HUES48 (cell line): ENCODE measurements around the gene SUSD1.

Source experiments
- H3K27ac ChIP-seq: one replicate; pipeline ENCODE4 v1.7.0; 2013; ENCODE audit warnings: low read depth, low read length, inconsistent platforms
- H3K27me3 ChIP-seq: 2 replicates; pipeline ENCODE4 v1.6.1; 2013; ENCODE audit warnings: mild to moderate bottlenecking, low read length; ENCODE audit not compliant: control insufficient read depth, insufficient read depth
- H3K36me3 ChIP-seq: 2 replicates; pipeline ENCODE4 v1.6.1; 2013; ENCODE audit warnings: low read length; ENCODE audit not compliant: control insufficient read depth, insufficient read depth
- H3K4me1 ChIP-seq: 2 replicates; pipeline ENCODE4 v1.6.1; 2013; ENCODE audit warnings: mild to moderate bottlenecking, low read length; ENCODE audit not compliant: control insufficient read depth, insufficient read depth
- H3K4me3 ChIP-seq: 2 replicates; pipeline ENCODE4 v1.5.1; 2013; ENCODE audit warnings: mild to moderate bottlenecking, low read depth, low read length
- H3K9ac ChIP-seq: 2 replicates; pipeline ENCODE4 v1.6.1; 2013; ENCODE audit warnings: mild to moderate bottlenecking, low read depth, low read length, moderate library complexity
- H3K9me3 ChIP-seq: 2 replicates; pipeline ENCODE4 v1.6.1; 2013; ENCODE audit warnings: low read length; ENCODE audit not compliant: control insufficient read depth, insufficient read depth

SUSD1 gene

GRCh38 chr9:112009656-112010055, 165.4 kb downstream of the SUSD1 start:
- Histone ChIP-seq H3K27me3 (no peaks in the 10 kb centered on the region), H3K4me1 (no peaks in the 10 kb centered on the region), H3K27ac (no peak overlapping the region), H3K36me3 (no peaks in the 10 kb centered on the region), H3K9me3 (no peaks in the 10 kb centered on the region), H3K9ac (no peak overlapping the region), H3K4me3 (no peak overlapping the region)

DNA sequence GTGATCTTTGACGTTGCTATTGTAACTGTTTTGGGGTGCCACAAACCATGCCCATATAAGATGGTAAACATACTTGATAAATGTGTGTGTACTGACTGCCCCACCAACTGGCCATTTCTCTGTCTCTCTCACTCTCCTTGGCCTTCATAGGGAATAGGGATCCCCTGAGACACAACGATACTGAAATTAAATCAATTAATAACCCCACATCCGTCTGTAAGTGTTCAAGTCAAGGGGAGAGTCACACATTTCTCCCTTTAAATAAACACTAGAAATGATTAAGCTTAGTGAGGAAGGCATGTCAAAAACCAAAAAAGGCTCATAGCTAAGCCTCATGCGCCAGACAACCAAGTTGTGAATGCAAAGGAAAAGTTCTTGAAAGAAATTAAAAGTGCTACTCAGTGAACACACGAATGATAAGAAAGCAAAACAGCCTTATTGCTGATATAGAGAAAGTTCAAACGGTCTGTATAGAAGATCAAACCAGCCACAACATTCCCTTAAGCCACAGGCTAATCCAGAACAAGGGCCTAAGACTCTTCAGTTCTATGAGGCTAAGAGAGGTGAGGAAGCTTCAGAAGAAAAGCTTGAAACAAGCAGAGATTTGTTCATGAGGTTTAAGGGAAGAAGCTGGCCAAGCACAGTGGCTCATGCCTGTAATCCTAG, 167.4 kb downstream of the SUSD1 start:
- H3K9ac ChIP-seq = no peak overlapping the region
- no peak overlapping the region for H3K4me3 ChIP-seq
- no peaks in the 10 kb centered on the region for H3K36me3 ChIP-seq
- H3K27me3 ChIP-seq = no peaks in the 10 kb centered on the region
- H3K27ac ChIP-seq = no peak overlapping the region
- no peaks in the 10 kb centered on the region for H3K4me1 ChIP-seq
- no peaks in the 10 kb centered on the region for H3K9me3 ChIP-seq

- no peaks in the 10 kb centered on the region for H3K4me1 ChIP-seq
- H3K27ac ChIP-seq = no peak overlapping the region
- no peaks in the 10 kb centered on the region for H3K9me3 ChIP-seq
- H3K27me3 ChIP-seq = no peaks in the 10 kb centered on the region
- no peak overlapping the region for H3K4me3 ChIP-seq
- H3K36me3 ChIP-seq = no peaks in the 10 kb centered on the region
- no peak overlapping the region for H3K9ac ChIP-seq
Observed at GRCh38 chr9:112006361-112007020, 168.6 kb downstream of the SUSD1 start.

DNA sequence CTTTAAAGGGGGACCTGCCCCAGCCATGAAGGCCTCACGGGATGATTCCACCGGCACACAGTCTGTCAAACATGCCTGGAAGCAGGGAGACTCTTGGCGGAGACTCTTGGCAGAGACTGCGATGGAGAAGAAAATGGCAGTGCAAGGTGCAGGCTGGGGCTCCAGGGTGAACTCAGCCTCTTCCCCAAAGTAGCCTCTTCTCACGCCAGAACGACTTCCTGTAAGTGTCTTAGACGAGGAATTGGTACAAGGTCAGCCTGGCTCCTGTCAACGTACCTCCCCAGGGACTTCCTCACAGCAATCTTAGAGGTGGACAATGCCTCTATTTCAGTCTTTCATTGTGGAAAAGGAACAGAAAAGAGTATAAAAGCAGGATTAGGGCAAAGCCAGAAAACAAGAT, 169.2 kb downstream of the SUSD1 start:
- H3K4me1 ChIP-seq = no peaks in the 10 kb centered on the region
- no peaks in the 10 kb centered on the region for H3K27me3 ChIP-seq
- H3K9ac ChIP-seq = no peak overlapping the region
- no peaks in the 10 kb centered on the region for H3K9me3 ChIP-seq
- no peaks in the 10 kb centered on the region for H3K36me3 ChIP-seq
- H3K27ac ChIP-seq = no peak overlapping the region
- H3K4me3 ChIP-seq = no peak overlapping the region

DNA sequence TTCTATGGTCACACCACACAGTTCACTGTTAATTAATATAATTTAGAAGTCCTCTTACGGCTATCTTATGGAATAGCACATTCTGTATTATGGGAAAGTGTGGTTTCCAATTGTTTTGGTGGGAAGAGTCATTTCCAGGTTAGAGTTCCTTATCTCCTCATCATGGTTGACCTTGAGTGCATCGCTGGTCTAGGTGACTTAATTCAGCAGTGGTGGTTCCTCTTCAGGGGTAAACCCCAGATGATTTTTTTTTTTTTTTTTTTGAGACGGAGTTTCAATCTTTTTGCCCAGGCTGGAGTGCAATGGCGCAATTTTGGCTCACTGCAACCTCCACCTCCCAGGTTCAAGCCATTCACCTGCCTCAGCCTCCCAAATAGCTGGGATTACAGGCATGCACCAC, 171.6 kb downstream of the SUSD1 start:
- Histone ChIP-seq H3K4me1 (no peaks in the 10 kb centered on the region), H3K27me3 (no peaks in the 10 kb centered on the region), H3K4me3 (no peak overlapping the region), H3K9ac (no peak overlapping the region), H3K27ac (no peak overlapping the region), H3K9me3 (no peaks in the 10 kb centered on the region), H3K36me3 (no peaks in the 10 kb centered on the region)

GRCh38 chr9:112002847-112003457, 172.1 kb downstream of the SUSD1 start:
- Histone ChIP-seq H3K27me3 (no peaks in the 10 kb centered on the region), H3K36me3 (no peaks in the 10 kb centered on the region), H3K9me3 (no peaks in the 10 kb centered on the region), H3K27ac (no peak overlapping the region), H3K4me3 (no peak overlapping the region), H3K9ac (no peak overlapping the region), H3K4me1 (no peaks in the 10 kb centered on the region)

- no peaks in the 10 kb centered on the region for H3K9me3 ChIP-seq
- no peaks in the 10 kb centered on the region for H3K4me1 ChIP-seq
- H3K4me3 ChIP-seq = no peak overlapping the region
- no peaks in the 10 kb centered on the region for H3K36me3 ChIP-seq
- no peaks in the 10 kb centered on the region for H3K27me3 ChIP-seq
- no peak overlapping the region for H3K27ac ChIP-seq
- no peak overlapping the region for H3K9ac ChIP-seq
Observed at GRCh38 chr9:112002131-112002846, 172.8 kb downstream of the SUSD1 start.

GRCh38 chr9:112000743-112001142, 174.4 kb downstream of the SUSD1 start:
- H3K27ac ChIP-seq = no peak overlapping the region
- H3K36me3 ChIP-seq = no peaks in the 10 kb centered on the region
- H3K4me3 ChIP-seq = no peak overlapping the region
- no peaks in the 10 kb centered on the region for H3K27me3 ChIP-seq
- H3K9me3 ChIP-seq = no peaks in the 10 kb centered on the region
- H3K9ac ChIP-seq = no peak overlapping the region
- H3K4me1 ChIP-seq = no peaks in the 10 kb centered on the region

GRCh38 chr9:111999319-111999718, 175.8 kb downstream of the SUSD1 start:
- no peak overlapping the region for H3K27ac ChIP-seq
- no peak overlapping the region for H3K4me3 ChIP-seq
- H3K27me3 ChIP-seq = no peaks in the 10 kb centered on the region
- no peak overlapping the region for H3K9ac ChIP-seq
- H3K36me3 ChIP-seq = no peaks in the 10 kb centered on the region
- H3K9me3 ChIP-seq = no peaks in the 10 kb centered on the region
- no peaks in the 10 kb centered on the region for H3K4me1 ChIP-seq

DNA sequence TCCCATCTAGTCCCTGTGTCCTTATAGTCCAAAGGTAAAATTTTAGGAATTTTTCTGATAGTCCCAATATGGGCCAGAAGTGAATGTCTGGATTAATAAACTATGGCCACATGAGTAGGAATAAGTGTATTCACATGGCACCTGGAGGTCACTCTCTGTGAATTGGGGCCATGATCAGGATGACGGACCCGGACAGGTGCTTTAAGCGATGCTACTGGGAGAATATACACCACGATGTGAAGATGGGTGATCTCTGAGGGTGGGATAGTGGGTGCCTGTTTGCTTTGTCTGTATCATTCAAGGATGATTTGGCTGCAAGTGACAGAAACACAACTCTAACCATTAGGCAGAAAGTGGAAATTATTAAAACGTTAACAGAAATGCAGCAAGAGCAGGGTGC, 177.3 kb downstream of the SUSD1 start:
- Histone ChIP-seq H3K4me1 (no peaks in the 10 kb centered on the region), H3K36me3 (no peaks in the 10 kb centered on the region)

More for the DNA sequence above, 177.3 kb downstream of the SUSD1 start:
- Histone ChIP-seq H3K27me3 (no peaks in the 10 kb centered on the region), H3K4me3 (no peak overlapping the region), H3K9me3 (no peaks in the 10 kb centered on the region), H3K27ac (no peak overlapping the region), H3K9ac (no peak overlapping the region)
